Bone marrow (tissue), 2 donors: ENCODE results near the gene ZBTB40.

ENCODE experiments used
- DNase-seq, 2 donors: peaks; one replicate each; lab custom pipeline; 2025; lab: John Stamatoyannopoulos, UW

Gene ZBTB40

GRCh38 chr1:22503721-22504410 lies 52.2 kb downstream of the ZBTB40 start:
- DNase-seq = no peak

GRCh38 chr1:22506130-22506692 lies 54.6 kb downstream of the ZBTB40 start:
- DNase-seq = no peak

- DNase-seq = no peak
These were observed 55.9 kb downstream of the ZBTB40 start for GRCh38 chr1:22507587-22507986.

DNA sequence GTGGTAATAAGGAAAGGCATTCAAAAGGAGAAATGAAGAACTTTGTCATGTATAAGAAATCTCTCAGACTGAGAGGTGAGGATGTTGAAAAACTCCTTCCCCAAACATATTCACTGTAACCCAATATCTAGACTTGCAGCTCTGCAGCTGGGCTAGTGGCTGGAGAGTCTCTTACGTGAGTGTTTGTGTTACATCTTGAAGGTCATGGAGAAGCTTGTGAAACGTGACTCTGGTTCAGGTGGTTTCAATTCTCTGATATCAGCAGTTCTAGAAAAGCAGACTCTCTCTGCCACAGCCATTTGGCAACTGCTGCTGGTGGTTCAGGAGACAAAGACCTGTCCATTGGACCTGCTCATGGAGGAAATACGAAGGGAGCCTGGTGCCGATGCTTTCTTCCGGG lies 56.7 kb downstream of the ZBTB40 start:
- DNase-seq = no peak

- no peak for DNase-seq
These were observed 57.3 kb downstream of the ZBTB40 start for GRCh38 chr1:22508991-22509390.

DNA sequence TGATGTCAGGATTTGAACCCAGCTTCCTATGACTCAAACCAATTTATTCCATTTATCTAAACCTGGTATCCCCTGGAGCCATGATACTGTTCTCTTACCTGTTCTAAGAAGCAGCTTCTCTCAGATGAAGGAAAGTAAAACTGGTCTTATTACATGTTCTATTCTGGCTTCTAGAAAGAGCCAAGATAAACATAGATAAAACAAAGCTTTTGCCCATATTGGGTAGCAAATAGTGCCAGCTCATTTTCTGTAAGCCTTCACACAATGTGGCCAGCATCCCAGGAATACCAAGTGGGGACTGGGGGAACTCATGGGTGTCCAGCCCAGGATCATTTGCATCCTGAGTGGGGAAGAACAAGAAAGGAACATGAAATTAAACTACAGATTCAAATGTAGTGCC lies 58.2 kb downstream of the ZBTB40 start:
- no peak for DNase-seq

DNA sequence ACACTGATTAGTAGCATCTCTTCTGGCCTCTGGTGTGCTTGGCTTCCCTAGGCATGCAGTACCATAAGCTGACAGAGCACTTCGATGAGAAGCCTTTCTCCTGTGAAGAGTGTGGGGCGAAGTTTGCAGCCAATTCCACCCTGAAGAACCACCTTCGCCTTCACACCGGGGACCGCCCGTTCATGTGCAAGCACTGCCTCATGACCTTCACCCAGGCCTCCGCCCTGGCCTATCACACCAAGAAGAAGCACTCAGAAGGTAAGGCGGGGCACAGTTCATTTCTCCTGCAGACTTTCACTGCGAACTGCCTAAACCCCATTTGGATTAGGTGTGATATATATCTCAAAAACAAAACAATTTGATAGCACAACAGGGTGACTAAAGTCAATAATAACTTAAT lies 61.2 kb downstream of the ZBTB40 start:
- DNase-seq = no peak

DNA sequence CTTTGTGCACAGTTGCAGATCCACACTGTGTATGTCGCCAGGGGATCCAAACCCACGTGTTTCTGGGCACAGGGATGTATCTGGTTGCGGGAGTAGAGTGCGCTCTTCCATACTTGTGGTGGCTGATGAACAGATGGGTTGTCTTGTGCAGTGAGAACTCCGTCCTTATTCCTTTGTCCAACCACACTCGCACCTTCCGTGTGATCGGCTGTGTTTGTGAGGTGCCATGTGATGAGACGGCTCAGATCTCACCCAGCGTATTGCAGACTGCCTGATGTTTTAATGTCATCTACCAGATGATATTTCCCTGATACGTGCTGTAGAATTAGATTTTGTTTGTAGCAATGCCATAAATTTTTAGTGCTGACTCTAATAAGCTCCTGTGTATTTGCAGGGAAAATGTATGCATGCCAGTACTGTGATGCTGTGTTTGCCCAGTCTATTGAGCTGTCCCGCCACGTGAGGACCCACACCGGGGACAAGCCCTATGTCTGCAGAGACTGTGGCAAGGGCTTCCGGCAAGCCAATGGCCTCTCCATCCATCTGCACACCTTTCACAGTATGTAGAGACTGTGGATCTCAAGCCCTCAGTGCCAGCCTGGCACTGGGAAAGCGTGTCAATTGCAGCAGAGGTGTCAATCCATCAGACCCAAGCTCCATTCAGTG lies 65.4 kb downstream of the ZBTB40 start:
- DNase-seq = no peak

DNA sequence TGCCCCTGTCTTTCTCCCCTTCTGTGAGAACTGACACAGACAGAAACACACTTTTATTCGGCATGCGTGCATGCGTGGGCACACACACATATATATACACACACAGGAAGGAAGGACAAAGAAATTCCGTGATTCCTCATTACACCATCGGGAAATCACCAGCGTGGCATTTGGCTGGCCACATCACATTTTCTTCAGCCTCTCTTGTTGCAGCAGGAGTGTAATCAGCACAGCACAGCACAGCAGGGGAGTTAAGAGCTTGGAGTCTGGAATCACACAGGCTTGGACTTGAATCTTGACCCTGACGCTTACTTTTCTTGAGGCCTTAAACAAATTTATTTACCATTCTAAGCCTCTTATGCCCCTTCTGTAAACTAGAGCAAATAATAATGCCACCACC lies 66.3 kb downstream of the ZBTB40 start:
- DNase-seq = no peak

GRCh38 chr1:22518379-22518778 lies 66.7 kb downstream of the ZBTB40 start:
- DNase-seq = no peak

DNA sequence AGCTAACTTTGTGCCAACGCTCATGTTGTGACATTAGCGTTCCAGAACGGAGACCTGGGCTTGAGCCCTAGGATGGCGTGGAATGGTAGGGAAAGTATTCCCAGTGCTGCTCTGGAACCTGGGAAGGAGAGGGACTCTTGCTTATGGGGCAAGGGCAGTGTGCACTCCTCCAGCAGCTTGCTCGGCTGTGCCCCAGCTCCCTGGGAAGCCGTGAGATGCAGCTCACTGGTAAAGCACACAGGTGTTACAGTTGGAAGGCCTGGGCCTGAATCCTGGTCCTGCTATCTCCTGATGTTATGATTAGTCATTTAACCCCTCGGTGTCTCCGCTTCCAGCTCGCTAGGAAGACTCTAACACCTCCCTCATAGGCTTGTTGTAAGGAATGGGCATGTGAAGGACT lies 69.2 kb downstream of the ZBTB40 start:
- no peak for DNase-seq

GRCh38 chr1:22521692-22522091 lies 70.0 kb downstream of the ZBTB40 start:
- DNase-seq = no peak

DNA sequence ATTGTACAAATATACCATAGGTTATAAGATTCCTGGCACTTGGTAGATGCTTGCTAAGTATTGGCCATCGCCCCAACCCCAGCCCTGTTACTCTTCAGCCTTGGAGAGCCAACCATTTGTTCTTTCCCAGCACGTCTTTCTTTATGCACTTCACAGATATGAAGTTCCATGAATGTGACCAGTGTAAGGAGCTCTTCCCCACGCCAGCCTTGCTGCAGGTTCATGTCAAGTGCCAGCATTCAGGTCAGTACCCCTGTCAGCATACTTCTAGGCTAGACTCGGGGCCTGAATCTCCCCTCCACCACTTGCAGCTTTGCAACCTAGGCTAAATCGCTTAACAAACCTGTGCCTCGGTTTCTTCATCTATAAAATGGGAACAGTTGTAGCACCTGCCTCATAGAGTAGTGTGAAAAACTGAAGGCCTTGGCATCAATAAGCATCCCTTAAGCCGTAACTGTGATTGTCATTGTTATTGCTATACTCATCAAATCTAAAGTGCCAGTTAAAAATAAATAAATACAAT lies 70.6 kb downstream of the ZBTB40 start:
- DNase-seq = no peak

DNA sequence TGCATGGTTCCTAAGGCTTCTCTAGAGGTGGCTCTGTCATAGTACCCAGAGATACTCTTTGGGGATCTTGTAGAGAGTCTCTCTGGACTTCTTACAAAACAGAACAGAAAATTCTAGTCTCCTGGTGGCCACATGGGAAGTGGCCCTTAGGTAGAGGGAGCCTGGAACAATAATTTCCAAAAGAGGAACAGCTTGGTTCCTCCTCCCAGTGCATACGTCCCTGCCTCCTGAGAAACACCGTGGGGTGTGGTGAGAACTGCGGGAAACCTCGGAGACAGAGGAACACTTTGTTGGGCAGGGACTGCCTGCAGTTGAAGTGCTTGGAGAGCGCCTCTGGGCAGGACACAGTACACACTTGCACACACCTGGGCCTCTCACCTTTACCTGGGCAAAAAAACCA lies 72.8 kb downstream of the ZBTB40 start:
- no peak for DNase-seq

GRCh38 chr1:22525211-22525610 lies 73.6 kb downstream of the ZBTB40 start:
- DNase-seq = no peak

- DNase-seq = no peak
These were observed 74.0 kb downstream of the ZBTB40 start for GRCh38 chr1:22525646-22526045.

- DNase-seq = no peak
These were observed 74.4 kb downstream of the ZBTB40 start for GRCh38 chr1:22526098-22526497.

DNA sequence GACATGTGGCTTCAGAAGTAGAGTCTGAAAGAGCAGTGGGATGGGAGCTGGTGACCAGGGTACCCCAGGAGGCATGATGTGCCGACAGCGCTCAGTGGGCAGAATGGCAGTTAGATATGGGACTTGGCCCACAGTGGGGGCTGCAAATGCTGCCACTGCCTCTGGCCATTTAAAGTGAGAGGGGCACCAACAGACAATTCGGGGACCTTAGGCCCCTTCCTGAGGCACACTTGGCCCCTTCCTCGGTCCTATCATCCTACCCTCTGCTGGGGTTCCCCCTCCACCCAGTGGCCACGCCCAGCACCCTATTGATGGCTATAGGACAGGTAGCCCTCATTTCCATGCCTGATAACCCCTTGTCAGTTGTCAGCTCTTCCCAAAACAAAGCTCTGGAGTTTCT lies 75.0 kb downstream of the ZBTB40 start:
- DNase-seq = no peak

GRCh38 chr1:22527122-22527521 lies 75.5 kb downstream of the ZBTB40 start:
- DNase-seq = no peak

GRCh38 chr1:22527555-22528296 lies 76.1 kb downstream of the ZBTB40 start:
- DNase-seq = no peak

- no peak for DNase-seq
These were observed 76.8 kb downstream of the ZBTB40 start for GRCh38 chr1:22528451-22528850.

DNA sequence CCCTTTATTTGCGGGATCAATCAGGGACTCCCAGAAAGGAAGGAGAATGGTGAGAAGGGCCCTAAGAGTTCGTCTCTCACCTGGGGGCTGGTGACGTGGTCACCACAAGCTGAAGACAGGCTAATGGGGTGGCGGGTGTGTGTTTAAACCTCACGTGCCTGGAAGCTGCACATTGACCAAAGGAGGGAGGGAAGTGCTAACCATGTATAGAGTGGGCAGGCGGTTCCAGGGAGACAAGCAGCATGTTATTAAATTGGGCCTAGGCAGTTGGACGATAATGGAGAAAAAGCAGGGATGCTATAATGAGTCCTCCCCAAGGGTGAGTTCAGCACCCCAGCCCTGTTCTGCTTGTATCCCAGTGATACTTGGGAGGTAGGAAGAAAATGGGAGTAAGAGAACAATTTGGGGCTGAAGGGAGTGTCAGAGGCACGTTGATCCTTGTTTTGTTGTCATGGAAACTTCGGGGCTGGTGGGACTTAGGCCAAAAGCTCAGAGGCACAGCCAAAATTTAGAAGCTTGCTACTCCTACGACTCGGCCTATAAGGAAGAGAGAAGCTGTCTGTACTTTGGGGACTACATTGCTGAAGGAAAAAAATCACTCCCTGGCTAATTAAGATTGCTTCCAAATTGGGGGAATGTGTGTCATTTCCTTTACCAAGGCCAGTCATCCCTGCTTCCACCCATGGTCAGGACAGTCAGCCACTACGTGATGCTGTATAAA lies 78.4 kb downstream of the ZBTB40 start:
- no peak for DNase-seq
